DND-41 (cell line): ENCODE data around the gene CRYBA2.

Experiments used
- CTCF ChIP-seq: IDR thresholded peaks from 2 replicates; pipeline ENCODE4 v1.5.1; 2012; ENCODE audit warnings: borderline replicate concordance, low read length, moderate library complexity, mild to moderate bottlenecking; ENCODE audit not compliant: poor library complexity, severe bottlenecking; ENCODE audit errors: extremely low read depth
- EZH2 ChIP-seq: IDR thresholded peaks from 3 replicates; pipeline ENCODE4 v1.6.1; 2012; ENCODE audit warnings: borderline replicate concordance, low read depth, mild to moderate bottlenecking, moderate library complexity, low read length, inconsistent platforms; ENCODE audit not compliant: severe bottlenecking

GRCh38 chr2:218997731-218998130 is 4.5 kb upstream of the CRYBA2 start:
- TF ChIP-seq CTCF (no peak), EZH2 (no peak)
